ENCODE results near the gene PCDH20. TPM values are rescaled to one million over a fixed set of nuclear protein-coding genes. Genes with fewer than 3 reads are reported as not detected.

Gene PCDH20
- total and polyA plus RNA-seq, 8 donors: 2.7 to 32.7 (median 12.8) TPM

DNA sequence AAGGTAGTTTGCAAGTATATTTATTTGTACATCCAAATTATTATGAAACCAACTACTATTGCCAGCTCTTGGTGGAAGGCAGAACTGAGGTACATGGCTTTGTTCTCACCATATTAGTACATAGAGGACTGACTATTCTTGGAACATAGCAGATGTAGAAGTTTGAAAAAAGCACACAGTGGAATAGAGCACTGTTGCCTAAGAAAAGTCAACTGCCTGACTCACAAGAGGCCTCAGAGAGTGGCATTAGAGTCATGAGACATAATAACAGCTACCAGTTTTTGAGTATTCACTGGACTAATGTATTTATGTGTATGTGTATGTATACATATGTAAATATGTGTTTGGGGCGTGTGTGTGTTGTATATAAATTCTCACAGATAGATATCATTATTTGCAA is 8.3 kb upstream of the PCDH20 start:
- H3K9me3 ChIP-seq: no peaks in the 10 kb centered on the region
- H3K36me3 ChIP-seq: no peaks in the 10 kb centered on the region
- TF ChIP-seq, protein P1, sequence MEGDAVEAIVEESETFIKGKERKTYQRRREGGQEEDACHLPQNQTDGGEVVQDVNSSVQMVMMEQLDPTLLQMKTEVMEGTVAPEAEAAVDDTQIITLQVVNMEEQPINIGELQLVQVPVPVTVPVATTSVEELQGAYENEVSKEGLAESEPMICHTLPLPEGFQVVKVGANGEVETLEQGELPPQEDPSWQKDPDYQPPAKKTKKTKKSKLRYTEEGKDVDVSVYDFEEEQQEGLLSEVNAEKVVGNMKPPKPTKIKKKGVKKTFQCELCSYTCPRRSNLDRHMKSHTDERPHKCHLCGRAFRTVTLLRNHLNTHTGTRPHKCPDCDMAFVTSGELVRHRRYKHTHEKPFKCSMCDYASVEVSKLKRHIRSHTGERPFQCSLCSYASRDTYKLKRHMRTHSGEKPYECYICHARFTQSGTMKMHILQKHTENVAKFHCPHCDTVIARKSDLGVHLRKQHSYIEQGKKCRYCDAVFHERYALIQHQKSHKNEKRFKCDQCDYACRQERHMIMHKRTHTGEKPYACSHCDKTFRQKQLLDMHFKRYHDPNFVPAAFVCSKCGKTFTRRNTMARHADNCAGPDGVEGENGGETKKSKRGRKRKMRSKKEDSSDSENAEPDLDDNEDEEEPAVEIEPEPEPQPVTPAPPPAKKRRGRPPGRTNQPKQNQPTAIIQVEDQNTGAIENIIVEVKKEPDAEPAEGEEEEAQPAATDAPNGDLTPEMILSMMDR (IDR thresholded peaks at IDR 0.05): no peak
- intact Hi-C loops (cut with DNase I): no loop called here
- DNase-seq: no peak
- H3K4me3 ChIP-seq: no peak overlapping the region
- no peaks in the 10 kb centered on the region for H3K4me1 ChIP-seq
- peak; percentile 35 for ATAC-seq
- H3K27me3 ChIP-seq: no peaks in the 10 kb centered on the region
- H3K27ac ChIP-seq: no peak overlapping the region

- Histone ChIP-seq H3K9me3 (no peaks in the 10 kb centered on the region), H3K4me3 (no peak overlapping the region), H3K27ac (no peak overlapping the region), H3K36me3 (no peaks in the 10 kb centered on the region), H3K4me1 (no peaks in the 10 kb centered on the region), H3K27me3 (peaks cover 18 to 36% of the 10 kb centered on the region in 2 donors)
- TF ChIP-seq, protein P1 (IDR thresholded peaks at IDR 0.05): no peak
- intact Hi-C loops (cut with DNase I): no loop called here
- peak; percentile 29 for ATAC-seq
- DNase-seq: peak in 2 of 4 donors; percentile 23 to 27
These were observed 1.5 kb upstream of the PCDH20 start for GRCh38 chr13:61417086-61417570.

DNA sequence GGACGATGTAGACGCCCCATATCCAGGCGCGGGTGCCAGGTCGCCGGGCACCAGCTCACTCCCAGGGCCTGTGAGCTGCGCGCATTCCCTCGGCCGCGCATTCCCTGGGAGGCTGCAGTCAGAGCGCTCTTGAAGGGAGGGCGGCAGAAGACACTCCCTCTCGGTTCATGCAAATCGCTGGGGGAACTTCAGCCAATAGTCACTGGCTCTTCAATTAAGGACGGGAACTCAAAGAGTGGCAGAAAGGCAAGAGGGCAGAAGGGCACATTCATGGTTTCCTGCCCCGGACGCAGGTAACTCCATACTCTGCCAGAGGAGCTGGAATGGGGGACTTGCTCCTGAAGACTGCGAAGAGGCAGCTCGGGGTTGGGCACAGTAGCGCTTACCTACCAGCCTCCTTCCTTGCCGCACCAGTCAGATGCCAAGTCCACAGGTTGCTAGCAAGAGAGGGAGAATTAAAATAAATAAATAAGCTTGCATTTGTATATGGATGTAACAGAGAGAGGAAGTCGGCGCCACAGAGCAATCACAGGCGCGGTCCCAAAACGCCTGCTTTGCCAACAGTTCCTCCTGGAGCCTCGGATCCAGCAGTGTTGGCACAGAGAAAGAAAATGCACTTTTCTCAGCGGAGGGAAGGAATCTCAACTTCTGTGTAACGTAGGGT is 459 bp downstream of the PCDH20 start:
- peak overlapping the region; percentile 48 to 70 for H3K27ac ChIP-seq
- ATAC-seq (peak; percentile 93), DNase-seq (peak; percentile 52 to 86 (median 73))
- no peaks in the 10 kb centered on the region for H3K4me1 ChIP-seq
- peak overlapping the region; percentile 25 to 33 for H3K4me3 ChIP-seq
- H3K36me3 ChIP-seq: no peaks in the 10 kb centered on the region
- intact Hi-C loops (cut with DNase I): no loop called here
- peaks cover 18 to 39% of the 10 kb centered on the region in 2 donors for H3K27me3 ChIP-seq
- H3K9me3 ChIP-seq: no peaks in the 10 kb centered on the region
- TF ChIP-seq, protein P1 (IDR thresholded peaks at IDR 0.05): no peak

DNA sequence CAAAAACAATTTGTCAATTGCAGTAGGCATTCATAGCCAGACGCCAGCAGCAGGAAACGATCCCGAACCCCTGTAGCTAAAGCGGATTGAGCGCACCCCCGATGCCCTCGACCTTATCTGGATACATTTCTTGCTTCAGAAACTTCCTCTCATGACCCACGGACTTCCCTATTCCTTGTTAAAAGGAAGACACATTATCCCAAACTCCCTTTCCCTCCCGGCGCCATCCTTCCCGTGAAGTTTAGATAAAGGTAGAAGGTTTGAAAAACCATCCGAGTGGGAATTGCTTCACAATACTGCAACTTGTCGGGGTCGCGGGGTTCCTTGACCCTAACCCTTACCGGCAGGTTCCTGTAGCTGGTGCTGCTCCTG is 977 bp downstream of the PCDH20 start:
- Histone ChIP-seq H3K27ac (peak overlapping the region in 1 of 2 donors; percentile 48), H3K9me3 (no peaks in the 10 kb centered on the region), H3K4me3 (peak overlapping the region; percentile 25 to 33), H3K27me3 (peaks cover 18 to 39% of the 10 kb centered on the region in 2 donors), H3K36me3 (no peaks in the 10 kb centered on the region), H3K4me1 (no peaks in the 10 kb centered on the region)
- TF ChIP-seq, protein P1 (IDR thresholded peaks at IDR 0.05): no peak
- DNase-seq (peak in 1 of 4 donors; percentile 24), ATAC-seq (peak; percentile 5)
- intact Hi-C loops (cut with DNase I): no loop called here

GRCh38 chr13:61413572-61414535 is 1.8 kb downstream of the PCDH20 start:
- H3K36me3 ChIP-seq: no peaks in the 10 kb centered on the region
- peak in 2 of 4 donors; percentile 13 to 57 for DNase-seq
- H3K4me1 ChIP-seq: no peaks in the 10 kb centered on the region
- peak overlapping the region; percentile 25 to 33 for H3K4me3 ChIP-seq
- H3K27me3 ChIP-seq: peaks cover 18 to 39% of the 10 kb centered on the region in 2 donors
- no peak overlapping the region for H3K27ac ChIP-seq
- intact Hi-C loops (cut with DNase I): no loop called here
- no peaks in the 10 kb centered on the region for H3K9me3 ChIP-seq
- ATAC-seq: peak; percentile 35
- TF ChIP-seq, protein P1 (IDR thresholded peaks at IDR 0.05): no peak
